T-cell (primary cell): Measurements from ENCODE around the gene COG3. TPM values are rescaled to one million over a fixed set of nuclear protein-coding genes. Genes with fewer than 3 reads are reported as not detected.

Source experiments
- ATAC-seq, 4 experiments: fragments of 200-7000 bp in 3 of 4; fragments of 150-1000 bp in 1 of 4; cut with Tn5 transposase; replicated peaks in 1 of 4; 1 replicate in 3 of 4; 2 replicates in 1 of 4; pipeline ENCODE4 v1.10.0; 2021; ENCODE audit warnings: moderate library complexity in 3 of 4, mild to moderate bottlenecking in 2 of 4, moderate number of reproducible peaks in 1 of 4
- CTCF ChIA-PET, 2 donors: fragments of 300-600 bp; sonication (Branson Sonifier 250); formaldehyde crosslinking; loops; one replicate each; lab custom pipeline; 2022; ENCODE audit warnings: antibody characterized with exemption in 2 of 2; lab: Charles Lee
- POLR2A ChIA-PET, 2 donors: fragments of 300-600 bp; sonication (Branson Sonifier 250); formaldehyde crosslinking; loops; one replicate each; lab custom pipeline; 2022; ENCODE audit warnings: antibody characterized with exemption in 2 of 2; lab: Charles Lee
- DNase-seq, 35 experiments: peaks; one replicate each; pipeline versions ENCODE4 v3.0.0 to v3.0.0-alpha.2; 2013 to 2023
- H3K27ac ChIP-seq: one replicate; pipeline ENCODE4 v1.5.1; 2013; ENCODE audit warnings: low read length
- H3K27me3 ChIP-seq, 2 experiments: replicated peaks in 1 of 2; 1 replicate in 1 of 2; 2 replicates in 1 of 2; pipeline versions ENCODE4 v1.6.1 to v1.7.0; 2013; ENCODE audit warnings: low read length in 1 of 2, mixed read lengths in 1 of 2; ENCODE audit not compliant: control insufficient read depth in 2 of 2, insufficient read depth in 2 of 2; ENCODE audit errors: extremely low read depth in 1 of 2
- H3K36me3 ChIP-seq, 2 donors: 1 replicate in 1 of 2; 2 replicates in 1 of 2; pipeline versions ENCODE4 v1.6.1 to v1.7.0; 2013; ENCODE audit warnings: low read length in 1 of 2; ENCODE audit not compliant: control insufficient read depth in 2 of 2, insufficient read depth in 1 of 2; ENCODE audit errors: extremely low read depth in 1 of 2
- H3K4me1 ChIP-seq, 2 experiments: 1 replicate in 1 of 2; 2 replicates in 1 of 2; pipeline versions ENCODE4 v1.6.1 to v1.7.0; 2013; ENCODE audit warnings: low read length in 2 of 2, mixed read lengths in 1 of 2; ENCODE audit not compliant: insufficient read depth in 2 of 2, control insufficient read depth in 1 of 2; ENCODE audit errors: extremely low read depth in 1 of 2
- H3K4me3 ChIP-seq, 2 donors: 1 replicate in 1 of 2; 2 replicates in 1 of 2; pipeline versions ENCODE4 v1.5.1 to v1.7.0; 2013; ENCODE audit warnings: mild to moderate bottlenecking in 2 of 2, low read length in 1 of 2, moderate library complexity in 1 of 2; ENCODE audit not compliant: control insufficient read depth in 1 of 2; ENCODE audit errors: extremely low read depth in 1 of 2
- H3K9me3 ChIP-seq: 2 replicates; pipeline ENCODE4 v1.7.0; 2013
- H3K27ac Mint-ChIP-seq, 2 donors: one replicate each; pipeline ENCODE4 v1.8.0; 2020 to 2021; ENCODE audit warnings: mild to moderate bottlenecking in 2 of 2, mixed read lengths in 2 of 2
- H3K27me3 Mint-ChIP-seq, 2 donors: one replicate each; pipeline ENCODE4 v1.8.0; 2021 to 2022; ENCODE audit warnings: mixed read lengths in 2 of 2
- H3K36me3 Mint-ChIP-seq: one replicate; pipeline ENCODE4 v1.8.0; 2021; ENCODE audit warnings: mixed read lengths
- H3K4me1 Mint-ChIP-seq, 3 donors: one replicate each; pipeline ENCODE4 v1.8.0; 2020 to 2022; ENCODE audit warnings: mixed read lengths in 3 of 3, mild to moderate bottlenecking in 1 of 3
- H3K4me3 Mint-ChIP-seq, 3 donors: one replicate each; pipeline ENCODE4 v1.8.0; 2020 to 2022; ENCODE audit warnings: mild to moderate bottlenecking in 3 of 3, mixed read lengths in 3 of 3, moderate library complexity in 3 of 3
- H3K9me3 Mint-ChIP-seq, 3 donors: one replicate each; pipeline ENCODE4 v1.8.0; 2020 to 2022; ENCODE audit warnings: mixed read lengths in 3 of 3
- WGBS: methylation state at CpG from one replicate; pipeline ENCODE4 v1.1.5; 2013; ENCODE audit warnings: missing lambda C conversion rate; ENCODE audit not compliant: insufficient coverage; 5-methylcytosine and 5-hydroxymethylcytosine counted together
- total RNA-seq, 35 experiments: library from RNA in 6 of 35; stranded (reverse) in 6 of 35; fragments of 120-200 nt in 1 of 35; gene quantifications; one replicate each; pipeline versions ENCODE4 v1.2.1 to v1.2.4 and lab custom pipeline; 2013 to 2026

Gene COG3
- total RNA-seq, 5 donors from 2014 or later (not counting 1 experiment from before 2014, with no cell fraction given): 40.0 to 47.0 (median 42.3) TPM

DNA sequence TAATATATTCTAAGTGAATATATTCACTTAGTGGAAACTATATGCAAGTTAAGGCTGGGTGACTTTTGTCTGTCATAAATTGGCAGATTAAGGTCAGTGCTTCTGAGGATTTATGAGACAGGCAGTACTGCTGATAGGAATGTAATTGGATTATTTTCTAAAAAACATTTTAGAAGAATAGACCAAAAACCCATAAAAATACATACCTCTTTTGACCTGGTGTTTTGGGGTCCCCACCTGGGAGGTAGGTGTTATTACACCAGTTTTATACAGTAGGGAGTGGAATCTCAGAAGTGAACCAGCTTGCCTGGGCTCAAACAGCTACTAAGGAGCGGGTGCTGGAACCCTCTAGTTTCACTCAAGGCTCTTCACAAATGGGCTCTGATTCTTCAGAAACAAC, 25.3 kb downstream of the COG3 start:
- H3K36me3 ChIP-seq: peaks cover 0 to 54% of the 10 kb centered on the region in 2 donors
- H3K27ac ChIP-seq: no peak overlapping the region
- ATAC-seq: peak; percentile 48 to 80 (median 73)
- no peaks in the 10 kb centered on the region for H3K27me3 ChIP-seq
- H3K4me3 ChIP-seq: no peak overlapping the region
- POLR2A ChIA-PET: no interaction called here
- CTCF ChIA-PET: interaction anchor here (0.7 to 2.2 kb wide), 4 partner anchors 14 to 937 kb away, joined by 3 to 7 read pairs (median 3); partner anchors contain the start of gene SLC25A30 (in 1 of the 2)
- DNase-seq: peak in 11 of 35 experiments; percentile 5 to 51 (median 14)
- no peaks in the 10 kb centered on the region for H3K4me1 ChIP-seq
- H3K9me3 ChIP-seq: no peaks in the 10 kb centered on the region
- no CpG with 5 or more reads among the region's 1 CpG for WGBS
- Mint-ChIP-seq H3K27me3 (no peaks in the 10 kb centered on the region), H3K36me3 (peaks cover 38% of the 10 kb centered on the region), H3K27ac (no peak overlapping the region), H3K4me3 (no peak overlapping the region), H3K4me1 (no peaks in the 10 kb centered on the region), H3K9me3 (no peaks in the 10 kb centered on the region)

GRCh38 chr13:45492538-45492937, 27.8 kb downstream of the COG3 start:
- Histone ChIP-seq H3K27ac (no peak overlapping the region), H3K4me3 (no peak overlapping the region), H3K4me1 (no peaks in the 10 kb centered on the region), H3K9me3 (no peaks in the 10 kb centered on the region), H3K36me3 (peaks cover 0 to 61% of the 10 kb centered on the region in 2 donors), H3K27me3 (no peaks in the 10 kb centered on the region)
- Mint-ChIP-seq H3K27me3 (no peaks in the 10 kb centered on the region), H3K27ac (no peak overlapping the region), H3K9me3 (no peaks in the 10 kb centered on the region), H3K4me3 (no peak overlapping the region), H3K36me3 (peaks cover 33% of the 10 kb centered on the region), H3K4me1 (no peaks in the 10 kb centered on the region)
- ATAC-seq: no peak
- ChIA-PET POLR2A (interaction anchor here in 1 of 2 donors (0.6 kb wide), 1 partner anchor 504 kb away, joined by 3 read pairs; no protein-coding TSS in a partner anchor), CTCF (no interaction called here)
- no CpG with 5 or more reads among the region's 1 CpG for WGBS
- DNase-seq: no peak

- H3K27me3 Mint-ChIP-seq: no peaks in the 10 kb centered on the region
- Histone ChIP-seq H3K27ac (no peak overlapping the region), H3K36me3 (peaks cover 3 to 67% of the 10 kb centered on the region in 2 donors), H3K4me1 (no peaks in the 10 kb centered on the region), H3K9me3 (no peaks in the 10 kb centered on the region), H3K4me3 (no peak overlapping the region), H3K27me3 (no peaks in the 10 kb centered on the region)
- H3K9me3 Mint-ChIP-seq: no peaks in the 10 kb centered on the region
- H3K36me3 Mint-ChIP-seq: peaks cover 46% of the 10 kb centered on the region
- peaks cover 8 to 19% (median 11%) of the 10 kb centered on the region in 3 donors for H3K4me1 Mint-ChIP-seq
- CTCF ChIA-PET: interaction anchor here in 1 of 2 donors (1.1 kb wide), 1 partner anchor 17 kb away, joined by 8 read pairs; no protein-coding TSS in a partner anchor
- ATAC-seq (no peak), DNase-seq (no peak)
- no CpG with 5 or more reads among the region's 7 CpGs for WGBS
- no peak overlapping the region for H3K4me3 Mint-ChIP-seq
- POLR2A ChIA-PET: no interaction called here
- no peak overlapping the region for H3K27ac Mint-ChIP-seq
Measured at GRCh38 chr13:45496942-45497341, 32.2 kb downstream of the COG3 start.

DNA sequence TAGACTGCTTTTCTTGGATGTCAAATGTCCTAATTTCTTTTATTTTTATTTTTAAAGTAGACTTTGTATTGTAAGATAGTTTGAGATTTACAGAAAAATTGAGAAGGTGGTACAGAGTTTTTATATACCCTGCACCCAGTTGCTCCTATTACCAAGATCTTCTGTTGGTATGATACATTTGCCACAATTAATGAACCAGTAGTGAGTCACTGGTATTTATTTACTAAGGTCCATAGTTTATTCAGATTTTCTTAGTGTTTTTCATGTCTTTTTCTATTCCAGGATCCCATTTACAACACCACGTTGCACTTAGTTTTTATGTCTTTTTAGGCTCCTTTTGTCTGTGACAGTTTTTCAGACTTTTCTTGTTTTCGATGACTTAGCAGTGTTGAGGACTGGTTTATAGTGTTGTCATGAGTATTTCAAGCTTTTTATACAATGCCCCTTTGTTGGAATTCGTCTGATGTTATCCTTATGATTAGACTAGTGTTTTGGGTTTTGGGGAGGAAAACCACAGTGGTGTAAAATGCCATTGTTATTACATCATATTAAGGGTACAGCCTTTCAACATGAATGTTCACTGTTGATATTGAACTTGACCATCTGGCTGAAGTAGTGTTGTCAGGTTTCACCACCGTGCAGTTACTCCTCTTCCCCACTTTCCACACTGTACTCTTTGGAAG, 35.9 kb downstream of the COG3 start:
- Histone ChIP-seq H3K9me3 (no peaks in the 10 kb centered on the region), H3K27ac (no peak overlapping the region), H3K4me3 (no peak overlapping the region), H3K36me3 (peaks cover 11 to 71% of the 10 kb centered on the region in 2 donors), H3K27me3 (no peaks in the 10 kb centered on the region), H3K4me1 (no peaks in the 10 kb centered on the region)
- ATAC-seq (no peak), DNase-seq (no peak)
- Mint-ChIP-seq H3K36me3 (peaks cover 51% of the 10 kb centered on the region), H3K4me1 (peaks cover 8 to 19% (median 11%) of the 10 kb centered on the region in 3 donors), H3K4me3 (no peak overlapping the region), H3K9me3 (no peaks in the 10 kb centered on the region), H3K27me3 (no peaks in the 10 kb centered on the region), H3K27ac (peak overlapping the region; percentile 64 to 69)
- no CpG with 5 or more reads among the region's 4 CpGs for WGBS
- ChIA-PET POLR2A (no interaction called here), CTCF (no interaction called here)

GRCh38 chr13:45501175-45501526, 36.4 kb downstream of the COG3 start:
- ChIA-PET POLR2A (no interaction called here), CTCF (interaction anchor here in 1 of 2 donors (0.9 kb wide), 1 partner anchor 169 kb away, joined by 3 read pairs; no protein-coding TSS in a partner anchor)
- peaks cover 8 to 19% (median 11%) of the 10 kb centered on the region in 3 donors for H3K4me1 Mint-ChIP-seq
- H3K4me3 Mint-ChIP-seq: no peak overlapping the region
- peak overlapping the region; percentile 64 to 69 for H3K27ac Mint-ChIP-seq
- no peaks in the 10 kb centered on the region for H3K27me3 Mint-ChIP-seq
- ATAC-seq: no peak
- Histone ChIP-seq H3K36me3 (peaks cover 11 to 71% of the 10 kb centered on the region in 2 donors), H3K9me3 (no peaks in the 10 kb centered on the region), H3K4me1 (no peaks in the 10 kb centered on the region), H3K27me3 (no peaks in the 10 kb centered on the region), H3K4me3 (no peak overlapping the region), H3K27ac (no peak overlapping the region)
- DNase-seq: no peak
- no CpG with 5 or more reads among the region's 1 CpG for WGBS
- peaks cover 54% of the 10 kb centered on the region for H3K36me3 Mint-ChIP-seq
- H3K9me3 Mint-ChIP-seq: no peaks in the 10 kb centered on the region

- no peaks in the 10 kb centered on the region for H3K27me3 ChIP-seq
- POLR2A ChIA-PET: interaction anchor here (0.6 kb wide), 2 partner anchors 18 to 1004 kb away, joined by 6 to 7 read pairs; no protein-coding TSS in a partner anchor
- no peaks in the 10 kb centered on the region for H3K4me1 ChIP-seq
- peaks cover 11 to 67% of the 10 kb centered on the region in 2 donors for H3K36me3 ChIP-seq
- Mint-ChIP-seq H3K4me1 (peaks cover 8 to 18% (median 11%) of the 10 kb centered on the region in 3 donors), H3K27ac (peak overlapping the region; percentile 15 to 60), H3K36me3 (peaks cover 46% of the 10 kb centered on the region), H3K27me3 (no peaks in the 10 kb centered on the region), H3K4me3 (no peak overlapping the region), H3K9me3 (no peaks in the 10 kb centered on the region)
- ATAC-seq: no peak
- H3K4me3 ChIP-seq: no peak overlapping the region
- no peak overlapping the region for H3K27ac ChIP-seq
- CTCF ChIA-PET: no interaction called here
- DNase-seq: no peak
- H3K9me3 ChIP-seq: no peaks in the 10 kb centered on the region
Measured at GRCh38 chr13:45503658-45504057, 38.9 kb downstream of the COG3 start.
